Measurements from ENCODE around the gene CST4. TPM values are rescaled to one million over a fixed set of nuclear protein-coding genes. Genes with fewer than 3 reads are reported as not detected.

CST4 gene
- total and polyA plus RNA-seq, 2 donors (not counting 3 experiments of a cell fraction or from before 2014, with no cell fraction given), result not detected

DNA sequence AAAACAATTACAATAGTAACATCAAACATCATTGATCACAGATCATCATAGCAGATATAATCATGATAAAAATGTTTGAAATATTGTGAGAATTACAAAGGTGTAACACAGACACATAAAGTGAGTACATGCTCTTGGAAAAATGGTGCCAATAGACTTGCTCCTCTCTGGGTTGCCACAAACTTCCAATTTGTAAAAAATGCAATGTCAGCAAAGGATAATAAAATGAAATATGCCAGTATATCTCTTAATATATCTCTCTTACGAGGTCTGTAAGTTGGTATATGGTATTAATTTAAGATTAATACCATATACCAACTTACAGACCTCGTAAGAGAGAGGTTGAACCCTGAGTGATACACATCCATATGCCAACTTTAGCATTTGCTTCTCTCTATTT, 37.7 kb downstream of the CST4 start:
- no peak overlapping the region for H2AFZ ChIP-seq (ENCODE audit: low read depth, low read length)
- no peak overlapping the region for H3K4me3 ChIP-seq (replicated peaks in 1 of 3; ENCODE audit: insufficient read depth in 1 of 3, low read depth in 1 of 3, low read length in 3 of 3)
- H3K27me3 ChIP-seq (ENCODE audit: control insufficient read depth in 2 of 2, insufficient read depth in 2 of 2, low read length in 2 of 2), result no peaks in the 10 kb centered on the region
- CTCF ChIA-PET, result no interaction called here
- no peaks in the 10 kb centered on the region for H3K79me2 ChIP-seq (ENCODE audit: control insufficient read depth, insufficient read depth, low read length)
- H3K36me3 ChIP-seq (ENCODE audit: control insufficient read depth in 2 of 2, extremely low read depth in 1 of 2, insufficient read depth in 2 of 2, low read length in 2 of 2), result no peaks in the 10 kb centered on the region
- no peaks in the 10 kb centered on the region for H4K20me1 ChIP-seq (replicated peaks; ENCODE audit: control insufficient read depth, extremely low read depth, insufficient read depth, low read length)
- BruUV-seq (replicated peaks), result no TSS peak
- H3K9me3 ChIP-seq (replicated peaks; ENCODE audit: control insufficient read depth, insufficient read depth, low read length), result no peaks in the 10 kb centered on the region
- H3K4me1 ChIP-seq (ENCODE audit: control insufficient read depth, extremely low read depth, insufficient read depth, low read length), result peaks cover under 1% of the 10 kb centered on the region
- intact Hi-C loops (cut with micrococcal nuclease) (no loop called here), dilution Hi-C loops (cut with MboI; ENCODE audit: extremely low pct_ligation_motif_present, low sequenced_read_pairs) (no loop called here)
- no peak overlapping the region for H3K9ac ChIP-seq (replicated peaks; ENCODE audit: extremely low read depth, insufficient read depth, low read length)
- DNase-seq (ENCODE audit: low read depth, low spot score), result no peak
- H3K4me2 ChIP-seq (ENCODE audit: insufficient read depth, low read length), result no peak overlapping the region
- POLR2A ChIA-PET, result no interaction called here
- no peak overlapping the region for H3K27ac ChIP-seq (ENCODE audit: insufficient read depth, low read depth, low read length)
- no peak for TF ChIP-seq POLR2AphosphoS5 (IDR thresholded peaks at IDR 0.05; ENCODE audit: insufficient read depth, low read depth, low read length)
- TF ChIP-seq, protein P1, sequence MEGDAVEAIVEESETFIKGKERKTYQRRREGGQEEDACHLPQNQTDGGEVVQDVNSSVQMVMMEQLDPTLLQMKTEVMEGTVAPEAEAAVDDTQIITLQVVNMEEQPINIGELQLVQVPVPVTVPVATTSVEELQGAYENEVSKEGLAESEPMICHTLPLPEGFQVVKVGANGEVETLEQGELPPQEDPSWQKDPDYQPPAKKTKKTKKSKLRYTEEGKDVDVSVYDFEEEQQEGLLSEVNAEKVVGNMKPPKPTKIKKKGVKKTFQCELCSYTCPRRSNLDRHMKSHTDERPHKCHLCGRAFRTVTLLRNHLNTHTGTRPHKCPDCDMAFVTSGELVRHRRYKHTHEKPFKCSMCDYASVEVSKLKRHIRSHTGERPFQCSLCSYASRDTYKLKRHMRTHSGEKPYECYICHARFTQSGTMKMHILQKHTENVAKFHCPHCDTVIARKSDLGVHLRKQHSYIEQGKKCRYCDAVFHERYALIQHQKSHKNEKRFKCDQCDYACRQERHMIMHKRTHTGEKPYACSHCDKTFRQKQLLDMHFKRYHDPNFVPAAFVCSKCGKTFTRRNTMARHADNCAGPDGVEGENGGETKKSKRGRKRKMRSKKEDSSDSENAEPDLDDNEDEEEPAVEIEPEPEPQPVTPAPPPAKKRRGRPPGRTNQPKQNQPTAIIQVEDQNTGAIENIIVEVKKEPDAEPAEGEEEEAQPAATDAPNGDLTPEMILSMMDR (IDR thresholded peaks at IDR 0.05; ENCODE audit: extremely low read depth in 1 of 2, insufficient read depth in 1 of 2, low read depth in 1 of 2, low read length in 2 of 2), result no peak
- no peak for TF ChIP-seq MYC (IDR thresholded peaks at IDR 0.05; ENCODE audit: low read depth, low read length)
- no peak for TF ChIP-seq EZH2 (IDR thresholded peaks at IDR 0.05; ENCODE audit: borderline replicate concordance, low read depth, low read length, severe bottlenecking)
- TF ChIP-seq, protein P2, sequence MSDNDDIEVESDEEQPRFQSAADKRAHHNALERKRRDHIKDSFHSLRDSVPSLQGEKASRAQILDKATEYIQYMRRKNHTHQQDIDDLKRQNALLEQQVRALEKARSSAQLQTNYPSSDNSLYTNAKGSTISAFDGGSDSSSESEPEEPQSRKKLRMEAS (IDR thresholded peaks at IDR 0.05; ENCODE audit: insufficient read depth, insufficient read length), result no peak
- no peak for TF ChIP-seq POLR2A (IDR thresholded peaks at IDR 0.05; ENCODE audit: low read depth, low read length)
- TF ChIP-seq GATA2 (IDR thresholded peaks at IDR 0.05; ENCODE audit: insufficient read depth, insufficient read length, low read depth, low read length), result no peak
- no peak for TF ChIP-seq FOS (IDR thresholded peaks at IDR 0.05; ENCODE audit: borderline replicate concordance, insufficient read depth, low read length)
- no peak for TF ChIP-seq JUN (IDR thresholded peaks at IDR 0.05; ENCODE audit: borderline replicate concordance, insufficient read depth, insufficient read length, low read depth)
- no peak for FAIRE-seq
- no peaks in the 10 kb centered on the region for H3K9me1 ChIP-seq (replicated peaks; ENCODE audit: control insufficient read depth, extremely low read depth, insufficient read depth, low read length)
